Brain pericyte (primary cell): ENCODE measurements around the gene GXYLT2.

ENCODE experiments used
- DNase-seq: peaks from one replicate; pipeline ENCODE4 v3.0.0-alpha.2; 2012; ENCODE audit warnings: low read depth, low spot score

The GXYLT2 gene

DNA sequence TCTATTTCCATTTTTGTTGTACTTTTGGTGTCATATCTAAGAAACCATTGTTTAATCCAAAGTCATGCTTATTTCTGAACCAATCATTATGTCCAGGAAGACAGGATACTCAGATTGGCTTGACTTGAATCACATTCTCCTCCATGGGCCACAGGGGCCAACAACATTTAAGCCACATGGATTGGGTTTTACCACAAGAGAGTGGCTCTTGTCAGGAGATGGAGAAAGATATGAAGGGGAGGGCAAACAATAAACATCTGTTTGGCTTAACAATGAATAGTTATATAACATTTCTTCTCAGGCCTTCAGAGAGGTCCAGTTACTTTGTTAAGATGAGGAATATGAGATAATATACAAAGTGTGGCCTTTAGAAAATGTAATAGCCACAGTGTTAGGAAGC is 44.6 kb downstream of the GXYLT2 start:
- DNase-seq = no peak

DNA sequence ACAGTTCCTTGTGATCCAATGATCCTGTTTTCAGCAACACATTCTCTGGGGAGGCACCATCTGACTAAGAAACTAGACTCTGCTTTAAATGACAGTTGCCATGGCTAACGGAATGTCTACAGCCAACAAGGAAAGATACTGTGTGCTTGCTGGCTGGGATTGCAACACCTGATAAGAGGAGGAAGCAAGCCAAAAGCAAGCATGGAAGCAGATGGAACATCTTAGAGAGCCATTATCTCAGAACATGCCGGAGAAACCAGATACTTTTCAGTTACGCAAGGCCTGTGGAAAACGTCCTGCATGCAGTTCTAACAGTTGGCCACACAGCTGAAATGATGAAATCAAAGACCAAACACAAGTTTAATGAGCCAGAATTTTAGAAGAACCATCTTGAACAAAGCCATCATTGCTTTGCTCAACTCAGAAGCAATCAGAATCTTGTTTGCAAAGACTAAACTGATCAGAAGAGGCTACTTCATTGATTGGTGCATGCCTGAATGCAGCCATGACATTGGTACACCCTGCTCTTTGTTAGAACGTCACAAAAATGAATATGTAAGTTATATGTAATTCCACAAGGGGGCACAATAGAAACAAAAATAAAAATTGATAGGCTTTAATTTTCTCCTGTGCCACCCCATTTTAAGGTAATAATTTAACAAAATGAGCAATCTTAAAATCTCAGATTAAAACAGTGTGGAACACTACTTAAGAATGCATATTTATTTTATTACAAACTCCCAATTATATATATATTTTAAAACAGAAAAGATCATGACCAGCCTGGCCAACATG is 50.8 kb downstream of the GXYLT2 start:
- DNase-seq = peak; percentile 32

DNA sequence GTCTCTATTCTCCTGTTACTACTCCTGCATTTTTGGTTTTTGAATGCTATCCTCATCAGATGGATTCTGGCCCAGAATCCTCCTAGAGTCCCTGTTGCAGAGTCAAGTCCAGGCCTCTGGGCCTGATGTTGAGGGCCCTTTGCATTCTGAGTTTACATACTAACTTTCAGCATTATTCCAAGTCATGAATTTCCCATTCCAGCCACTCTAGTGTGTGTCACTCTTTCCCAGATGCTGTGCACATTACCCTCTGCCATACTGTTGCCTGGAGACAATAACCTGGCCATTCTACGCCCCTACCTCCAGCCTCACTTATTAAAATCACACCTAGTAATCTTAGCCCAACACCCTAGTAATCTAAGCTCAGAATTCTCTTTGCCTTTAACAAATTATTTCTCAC is 53.4 kb downstream of the GXYLT2 start:
- DNase-seq = no peak

DNA sequence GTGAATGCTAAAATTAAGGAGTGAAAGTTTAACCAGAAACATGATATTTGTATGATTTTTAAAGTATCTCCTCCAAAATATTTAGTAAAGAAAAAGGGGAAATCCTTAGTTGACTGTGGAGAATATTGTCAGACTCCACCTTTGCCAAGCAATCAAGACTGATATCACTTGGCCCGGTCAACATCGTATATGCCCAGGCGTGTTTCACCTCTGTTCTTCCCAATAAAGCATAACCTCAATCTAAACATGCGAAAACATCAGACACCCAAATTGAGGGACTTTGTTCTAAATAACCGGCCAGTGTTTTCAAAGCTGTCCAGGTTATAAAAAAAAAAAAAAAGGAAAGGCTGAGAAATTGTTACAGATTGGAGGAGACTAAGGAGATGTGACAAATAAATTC is 54.6 kb downstream of the GXYLT2 start:
- DNase-seq = no peak

DNA sequence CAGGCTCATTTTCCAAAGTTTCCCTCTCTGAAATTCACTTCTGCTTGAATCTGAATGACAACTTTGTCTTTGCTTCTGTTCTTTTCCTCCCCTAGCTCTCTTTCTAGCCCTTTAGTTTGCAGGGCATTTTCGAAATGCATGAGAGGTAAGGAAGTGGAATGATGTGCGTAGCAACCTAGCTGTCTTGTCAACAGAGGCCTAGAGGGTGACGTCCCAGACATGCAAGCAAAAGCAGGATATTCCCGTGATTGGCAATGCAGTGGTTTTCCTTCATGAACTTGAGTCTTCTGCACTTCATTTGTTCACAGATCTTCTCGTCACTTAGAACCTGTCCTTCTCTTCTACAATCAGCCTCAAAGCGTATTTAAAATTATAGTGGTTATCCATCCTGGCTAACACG is 56.9 kb downstream of the GXYLT2 start:
- DNase-seq = no peak

DNA sequence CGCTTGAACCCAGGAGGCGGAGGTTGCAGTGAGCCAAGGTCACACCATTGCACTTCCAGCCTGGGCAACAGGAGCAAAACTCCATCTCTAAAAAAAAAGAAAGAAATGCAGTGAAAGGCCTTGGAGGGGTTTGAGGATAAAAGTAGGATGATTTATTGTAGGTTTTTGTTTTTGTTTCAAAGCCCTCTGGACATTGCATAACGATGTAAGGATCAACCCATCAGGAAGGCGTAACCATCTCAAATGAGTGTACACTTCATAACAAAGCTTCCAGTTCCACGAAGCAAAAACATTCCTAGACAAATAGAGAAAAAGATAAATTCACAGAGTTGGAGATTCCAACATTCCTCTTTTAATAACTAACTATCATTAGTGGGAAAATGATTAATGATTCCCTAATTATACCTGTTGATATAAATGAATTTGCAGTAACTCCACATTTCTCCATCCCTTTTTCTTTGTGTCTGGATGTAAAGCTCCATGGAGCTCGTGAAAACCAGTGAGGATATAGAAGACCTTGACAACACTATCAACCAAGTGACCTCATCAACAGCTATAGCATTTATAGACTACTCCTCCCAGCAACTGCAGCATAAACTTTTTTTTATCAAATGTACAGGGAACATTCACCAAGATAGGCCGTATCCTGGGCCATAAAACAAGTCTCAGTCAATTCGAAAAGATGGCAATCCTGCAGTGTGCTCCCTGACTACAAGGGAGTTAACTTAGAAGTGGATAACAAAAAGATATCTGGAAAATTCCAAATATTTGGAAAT is 60.1 kb downstream of the GXYLT2 start:
- no peak for DNase-seq

DNA sequence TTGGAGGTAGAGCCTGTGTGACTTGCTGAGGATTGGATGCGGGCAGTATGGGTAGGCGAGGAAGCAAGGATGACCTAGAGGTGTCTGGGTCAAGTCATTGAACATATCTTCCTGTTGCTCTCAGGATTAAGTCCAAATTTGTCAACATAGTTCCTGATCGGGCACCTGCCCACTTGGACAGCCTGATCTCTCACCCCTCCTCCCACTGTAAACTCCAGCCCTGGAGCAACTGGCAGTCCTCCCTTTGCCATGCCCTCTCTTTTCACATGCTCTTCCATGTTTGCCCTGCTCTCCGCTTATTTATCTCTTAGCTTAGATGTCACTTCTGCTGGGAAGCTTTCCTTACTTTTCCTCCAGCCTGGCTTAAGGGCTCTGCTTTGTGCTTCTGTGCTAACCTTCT is 61.2 kb downstream of the GXYLT2 start:
- no peak for DNase-seq

DNA sequence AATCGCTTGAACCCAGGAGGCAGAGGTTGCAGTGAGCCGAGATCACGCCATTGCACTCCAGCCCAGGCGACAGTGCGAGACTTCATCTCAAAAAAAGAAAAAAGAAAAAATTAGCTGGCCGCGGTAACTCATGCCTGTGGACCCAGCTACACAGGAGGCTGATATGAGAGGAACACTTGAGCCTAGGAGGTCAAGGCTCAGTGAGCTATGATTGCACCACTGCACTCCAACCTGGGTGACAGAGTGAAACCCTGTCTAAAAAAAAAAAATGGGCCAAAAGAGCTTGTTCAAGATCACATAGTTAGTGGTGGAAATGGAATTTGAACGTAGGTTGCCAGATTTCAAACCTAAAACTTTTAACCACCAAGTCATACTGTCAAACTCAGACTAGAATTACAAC is 62.5 kb downstream of the GXYLT2 start:
- DNase-seq = no peak

DNA sequence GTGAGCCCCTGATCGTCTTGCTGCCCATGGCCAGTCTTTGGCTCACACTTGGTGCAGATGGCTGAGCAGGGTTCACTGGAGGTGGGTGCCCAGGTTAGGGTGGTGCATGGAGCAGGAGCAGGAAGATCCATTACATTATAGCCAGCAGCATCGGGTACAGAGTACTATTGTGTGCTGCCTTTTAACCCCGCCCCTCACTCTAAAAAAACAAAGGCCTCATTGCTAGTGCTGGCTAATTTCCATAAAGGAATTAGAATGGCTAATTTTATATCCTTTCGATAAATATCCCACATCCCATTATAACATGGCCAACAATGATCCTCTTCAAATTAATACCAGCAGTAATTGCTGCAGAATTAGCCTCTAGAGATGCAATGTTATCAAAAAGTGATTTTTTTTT is 63.0 kb downstream of the GXYLT2 start:
- no peak for DNase-seq

DNA sequence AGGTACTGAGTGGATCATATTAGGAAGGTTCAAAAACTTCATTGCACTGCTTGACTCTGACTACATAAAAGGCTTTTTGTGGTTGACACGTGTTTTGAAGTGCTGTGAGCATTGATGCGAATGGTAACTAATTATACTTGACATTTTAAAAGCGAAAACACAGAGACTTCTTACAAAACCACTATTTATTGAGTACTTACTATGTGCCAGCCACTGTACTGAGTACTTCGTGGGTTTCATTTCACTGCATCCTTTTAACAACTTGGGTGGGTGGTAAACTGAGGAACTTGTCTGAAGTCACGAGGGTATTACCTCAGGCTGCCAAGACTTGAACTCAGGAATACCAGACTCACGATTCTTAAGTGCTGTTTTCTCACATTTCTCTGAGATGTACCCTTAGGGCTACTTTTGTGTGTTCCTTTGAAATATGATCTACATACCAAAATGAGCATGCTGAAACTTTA is 63.4 kb downstream of the GXYLT2 start:
- DNase-seq = no peak

DNA sequence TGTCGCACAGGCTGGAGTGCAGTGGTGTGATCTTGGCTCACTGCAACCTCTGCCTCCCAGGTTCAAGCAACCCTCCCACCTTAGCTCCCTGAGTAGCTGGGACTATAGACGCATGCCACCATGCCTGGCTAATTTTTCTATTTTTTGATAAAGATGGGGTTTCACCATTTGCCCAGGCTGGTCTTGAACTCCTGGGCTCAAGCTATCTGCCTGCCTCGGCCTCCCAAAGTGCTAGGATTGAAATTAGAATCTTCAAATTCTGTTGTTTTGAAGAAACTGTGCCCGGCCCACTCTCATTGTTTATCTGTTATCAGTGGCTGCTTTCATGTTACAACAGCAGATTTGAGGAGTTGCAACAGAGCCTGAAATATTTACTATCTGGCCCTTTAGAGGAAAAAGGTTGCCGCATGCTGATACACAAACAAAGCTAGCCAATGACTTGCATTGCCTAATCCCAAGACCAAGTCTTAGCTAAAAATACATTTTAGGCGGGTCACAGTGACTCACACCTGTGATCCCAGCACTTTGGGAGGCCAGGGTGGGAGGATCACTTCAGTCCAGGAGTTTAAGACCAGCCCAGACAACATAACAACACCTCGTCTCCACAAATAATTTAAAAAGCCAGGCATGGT is 65.6 kb downstream of the GXYLT2 start:
- no peak for DNase-seq

DNA sequence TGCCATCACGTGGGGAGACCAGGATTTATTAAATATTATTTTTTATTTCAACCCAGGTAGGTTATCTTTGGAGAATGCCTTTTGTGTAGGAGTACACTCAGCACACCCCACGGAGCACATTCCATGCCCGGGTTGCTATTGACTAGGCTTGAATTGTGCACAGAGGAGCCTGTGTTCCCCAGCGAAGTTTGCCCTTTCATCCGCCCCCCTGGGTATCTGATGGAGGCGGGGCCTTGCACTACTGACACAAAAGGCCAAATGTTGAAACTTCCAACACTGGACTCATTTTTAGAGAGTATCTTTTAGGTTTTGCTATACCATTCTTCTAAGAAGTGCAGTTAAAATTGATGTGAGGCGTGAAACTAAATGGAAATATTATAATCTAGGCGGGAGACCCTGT is 69.5 kb downstream of the GXYLT2 start:
- no peak for DNase-seq

DNA sequence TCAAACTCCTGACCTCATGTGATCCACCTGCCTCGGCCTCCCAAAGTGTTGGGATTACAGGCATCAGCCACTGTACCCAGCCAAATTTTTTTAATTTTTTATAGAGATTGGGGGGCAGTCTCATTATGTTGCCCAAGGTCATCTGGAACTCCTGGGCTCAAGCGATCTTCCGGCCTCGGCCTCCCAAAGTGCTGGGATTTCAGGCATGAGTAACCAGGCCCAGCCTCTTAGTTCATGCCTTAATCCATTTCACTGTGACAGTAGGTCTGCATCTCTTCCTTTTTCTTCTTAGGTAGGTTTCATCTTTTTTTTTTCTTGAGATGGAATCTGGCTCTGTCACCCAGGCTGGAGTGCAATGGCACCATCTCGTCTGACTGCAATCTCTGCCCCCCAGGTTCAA is 71.5 kb downstream of the GXYLT2 start:
- DNase-seq = no peak

DNA sequence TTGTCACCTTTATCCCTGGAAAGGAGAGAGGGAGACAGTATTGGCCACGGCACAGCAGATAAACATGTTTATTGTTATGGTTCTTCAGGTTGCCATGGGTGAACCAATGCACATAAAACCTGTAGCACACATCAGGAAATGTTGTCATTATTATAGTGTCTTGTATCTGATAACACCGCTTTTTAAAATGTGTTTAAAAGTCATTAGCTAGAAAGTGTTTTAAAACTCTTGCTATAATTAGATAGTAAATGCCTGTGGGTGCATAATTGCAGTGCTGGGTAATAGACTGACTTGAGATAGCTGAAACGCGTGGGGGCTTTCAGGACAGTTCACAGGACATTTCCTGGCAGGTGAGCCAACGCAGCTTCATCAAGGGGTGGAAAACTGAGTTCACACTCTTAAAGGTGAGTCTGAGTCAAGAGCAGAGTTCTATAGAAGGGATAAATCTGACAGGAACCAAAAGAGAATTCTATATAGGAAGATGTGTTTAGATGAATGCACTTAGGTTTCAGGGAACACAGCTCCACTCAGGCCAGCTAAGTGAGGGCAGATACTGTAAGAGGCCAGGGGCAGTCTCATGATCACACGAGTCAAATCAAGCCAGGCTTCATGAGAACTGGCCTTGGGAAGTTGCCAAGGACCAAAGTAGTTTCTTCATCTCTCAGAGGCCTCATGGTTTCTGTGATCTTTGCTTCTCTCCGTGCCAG is 73.1 kb downstream of the GXYLT2 start:
- DNase-seq = no peak

DNA sequence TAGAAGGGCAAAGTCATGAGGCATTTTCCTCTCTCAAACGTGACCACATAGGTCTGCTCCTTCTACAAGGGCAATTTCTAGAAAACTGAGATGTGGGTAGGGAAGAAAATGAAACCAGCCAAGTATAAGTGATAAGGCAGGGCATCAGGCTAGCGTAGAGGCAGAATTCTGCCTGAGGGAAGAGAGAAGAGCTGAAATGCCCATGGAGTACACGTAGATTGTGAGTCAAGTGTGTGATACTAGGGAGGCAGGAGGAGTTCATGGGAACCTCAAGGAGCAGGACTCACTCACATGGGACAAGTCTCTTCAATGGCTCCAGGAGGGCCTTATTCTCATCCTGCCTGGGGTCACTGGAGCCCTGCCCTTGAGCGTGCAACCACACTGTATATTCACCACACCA is 73.9 kb downstream of the GXYLT2 start:
- DNase-seq = no peak

DNA sequence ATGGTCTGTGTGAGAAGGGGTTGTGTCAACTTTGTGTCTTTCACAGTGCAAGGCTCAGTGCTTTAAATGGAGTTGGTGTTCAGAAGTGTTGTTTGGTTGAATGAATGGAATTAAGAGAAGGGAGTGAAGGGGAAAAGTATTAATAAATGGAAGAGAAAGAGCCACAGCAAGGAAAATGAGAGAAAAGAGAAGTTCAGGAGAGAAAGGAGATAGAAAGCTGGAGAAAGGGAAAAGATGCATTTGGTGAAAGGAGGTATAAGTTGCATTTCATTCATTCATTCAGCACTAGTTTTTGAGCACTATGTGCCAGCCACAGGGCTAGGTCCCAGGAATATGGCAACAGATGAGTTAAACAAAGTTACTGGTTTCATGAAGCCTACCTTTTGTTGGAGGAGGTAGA is 74.5 kb downstream of the GXYLT2 start:
- no peak for DNase-seq

DNA sequence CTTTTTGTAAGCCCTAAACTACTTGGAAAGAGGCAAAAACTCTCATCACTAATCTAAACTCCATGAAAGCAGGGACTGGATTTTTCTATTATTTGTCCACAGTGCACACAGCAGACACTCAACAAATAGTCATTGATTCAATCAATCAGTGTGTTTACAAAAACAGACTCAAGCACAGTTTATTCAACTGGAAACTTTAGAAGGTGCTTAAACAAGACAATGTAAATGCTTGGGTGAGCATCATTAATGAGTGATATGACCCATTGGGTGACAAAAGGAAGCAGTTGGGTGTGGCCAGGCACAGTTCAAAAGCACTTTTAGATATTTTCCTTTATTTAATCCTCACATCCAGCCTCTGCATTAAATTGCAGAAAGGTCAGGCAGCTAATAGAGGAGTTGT is 76.8 kb downstream of the GXYLT2 start:
- no peak for DNase-seq

DNA sequence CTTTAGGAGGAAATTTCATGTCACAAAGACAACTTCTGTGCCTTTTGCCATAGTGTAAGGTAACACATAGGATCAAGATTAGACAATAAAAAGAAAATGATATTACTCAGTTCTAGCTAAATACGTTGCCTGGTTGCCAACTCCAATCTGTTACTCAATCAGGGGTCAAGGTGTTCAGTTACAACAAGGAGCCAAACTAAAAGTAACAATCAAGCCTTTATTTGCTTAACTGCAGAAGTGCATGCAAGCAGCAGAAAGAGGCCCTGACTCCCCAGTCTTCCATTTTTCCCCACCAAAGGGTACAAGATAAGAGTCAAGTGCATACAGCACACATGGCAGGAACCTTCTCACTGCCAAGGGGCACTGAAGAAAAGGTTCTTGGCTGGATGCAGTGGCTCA is 80.4 kb downstream of the GXYLT2 start:
- DNase-seq = no peak

DNA sequence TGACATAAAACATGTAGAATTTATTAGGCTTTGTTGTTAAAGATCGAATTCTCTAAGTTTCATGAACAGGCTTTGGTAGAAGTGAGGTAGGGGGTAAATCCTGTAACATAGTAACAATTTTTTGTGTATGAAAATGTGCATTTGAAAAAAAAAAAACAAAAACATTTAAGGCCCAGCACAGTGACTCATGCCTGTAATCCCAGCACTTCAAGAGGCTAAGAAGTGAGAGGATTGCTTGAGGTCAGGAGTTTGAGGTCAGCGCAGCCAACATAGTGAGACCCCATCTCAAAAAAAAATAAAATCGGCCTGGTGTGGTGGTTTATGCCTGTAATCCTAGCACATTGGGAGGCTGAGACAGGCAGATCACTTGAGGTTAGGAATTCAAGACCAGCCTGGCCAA is 81.9 kb downstream of the GXYLT2 start:
- DNase-seq = no peak

DNA sequence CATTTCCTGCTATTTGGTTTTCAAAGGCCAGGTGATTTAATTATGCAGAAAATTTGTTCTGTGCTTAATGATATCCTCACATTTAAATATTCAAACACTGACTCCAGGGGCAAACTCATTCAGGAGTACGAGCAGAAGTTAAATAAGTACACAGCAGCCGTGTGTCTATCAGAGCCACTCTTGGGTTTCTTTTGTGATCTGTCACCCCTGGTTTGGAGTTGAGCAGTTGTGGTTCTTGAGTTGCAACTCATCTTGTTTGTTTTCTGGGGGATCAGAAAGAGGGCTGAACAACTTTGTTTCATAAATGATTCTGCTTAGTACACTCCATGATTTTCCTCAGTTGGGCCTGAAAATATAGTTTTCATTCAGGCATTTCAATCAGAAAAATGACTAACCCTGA is 83.1 kb downstream of the GXYLT2 start:
- no peak for DNase-seq

DNA sequence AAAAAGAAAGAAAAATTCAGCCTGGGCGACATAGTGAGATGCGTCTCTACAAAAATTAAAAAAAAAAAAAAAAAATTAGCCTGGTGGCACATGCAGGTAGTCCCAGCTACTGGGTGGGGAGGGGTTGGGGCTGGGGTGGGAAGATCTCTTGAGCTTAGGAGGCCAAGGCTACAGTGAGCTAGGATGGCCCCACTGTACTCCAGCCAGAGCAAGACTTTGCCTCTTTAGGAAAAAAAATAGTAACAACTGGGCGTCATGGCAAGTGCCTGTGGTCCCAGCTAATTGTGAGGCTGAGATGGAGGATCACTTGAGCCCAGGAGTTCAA is 84.8 kb downstream of the GXYLT2 start:
- no peak for DNase-seq

DNA sequence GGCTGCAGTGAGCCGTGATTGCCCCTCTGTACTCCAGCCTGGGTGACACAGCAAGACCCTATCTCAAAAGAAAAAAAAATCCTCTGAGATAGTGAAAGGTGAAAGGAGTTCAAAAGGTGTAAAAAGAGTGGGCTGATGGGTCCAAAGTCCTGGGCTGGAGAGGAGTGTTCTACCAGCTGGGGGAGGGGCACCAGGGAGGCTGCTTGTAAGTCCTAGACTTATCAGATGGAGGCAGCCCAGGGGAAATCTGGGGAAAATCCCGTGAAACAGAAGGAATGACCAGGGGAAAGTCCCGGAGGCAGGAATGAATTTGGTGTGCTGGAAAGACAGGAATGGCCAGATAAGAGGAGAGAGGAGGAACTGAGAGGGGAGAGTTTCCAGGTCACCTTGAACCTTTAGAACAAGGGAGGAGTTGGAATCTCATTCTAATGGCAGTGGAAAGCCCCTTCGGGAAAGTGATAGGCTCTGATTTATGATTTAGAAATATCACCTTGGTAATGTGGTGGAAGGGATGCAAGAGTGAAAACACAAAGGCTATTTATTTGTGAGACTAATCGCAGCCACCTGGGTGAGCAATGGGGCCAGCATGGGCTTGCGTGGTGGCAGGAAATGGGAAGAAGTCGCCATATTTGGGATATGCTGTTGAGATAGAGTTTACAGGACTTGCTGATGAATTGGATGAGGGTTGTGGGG is 85.3 kb downstream of the GXYLT2 start:
- DNase-seq = no peak
